Nephron progenitor cell (in vitro differentiated cells): ENCODE measurements around the gene THOP1.

ENCODE experiments used
- DNase-seq: peaks from one replicate; pipeline ENCODE4 v3.0.0; 2021
- H3K27ac Mint-ChIP-seq: 2 replicates; pipeline ENCODE4 v1.8.0; 2021; ENCODE audit warnings: mild to moderate bottlenecking, moderate library complexity, mixed read lengths
- H3K27me3 Mint-ChIP-seq: 2 replicates; pipeline ENCODE4 v1.8.0; 2021; ENCODE audit warnings: mild to moderate bottlenecking, low read depth, mixed read lengths; ENCODE audit not compliant: poor library complexity
- H3K36me3 Mint-ChIP-seq: 2 replicates; pipeline ENCODE4 v1.8.0; 2021; ENCODE audit warnings: low read depth, mixed read lengths
- H3K4me1 Mint-ChIP-seq: 2 replicates; pipeline ENCODE4 v1.8.0; 2021; ENCODE audit warnings: mixed read lengths
- H3K4me3 Mint-ChIP-seq: 2 replicates; pipeline ENCODE4 v1.8.0; 2021; ENCODE audit warnings: mild to moderate bottlenecking, moderate library complexity, mixed read lengths
- H3K9me3 Mint-ChIP-seq: 2 replicates; pipeline ENCODE4 v1.8.0; 2021; ENCODE audit warnings: mild to moderate bottlenecking, moderate library complexity, mixed read lengths
- CTCF ChIP-seq: fragments of 200-600 bp; sonication (generic); IDR thresholded peaks from 2 replicates; pipeline ENCODE4 v1.5.0; 2021; ENCODE audit warnings: antibody characterized with exemption

THOP1 gene

DNA sequence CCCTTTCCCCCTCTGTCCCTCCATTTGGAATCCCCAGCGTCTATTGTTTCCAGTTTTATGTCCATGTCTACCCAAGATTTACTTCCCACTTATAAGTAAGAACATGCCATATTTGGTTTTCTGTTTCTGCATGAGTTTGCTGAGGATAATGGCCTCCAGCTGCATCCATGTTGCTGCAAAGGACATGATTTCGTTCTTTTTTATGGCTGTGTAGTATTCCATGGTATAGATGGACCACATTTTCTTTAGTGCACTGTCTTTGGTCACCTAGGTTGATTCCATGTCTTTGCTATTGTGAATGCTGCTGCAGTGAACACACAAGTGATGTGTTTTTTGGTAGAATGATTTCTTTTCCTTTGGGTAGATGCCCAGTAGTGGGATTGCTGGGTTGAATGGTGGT is 59.8 kb downstream of the THOP1 start:
- Mint-ChIP-seq H3K9me3 (peaks cover 94% of the 10 kb centered on the region), H3K4me3 (no peak overlapping the region), H3K36me3 (peaks cover 87% of the 10 kb centered on the region), H3K4me1 (peaks cover 8% of the 10 kb centered on the region), H3K27me3 (peaks cover 10% of the 10 kb centered on the region), H3K27ac (no peak overlapping the region)
- no peak for TF ChIP-seq CTCF
- no peak for DNase-seq

GRCh38 chr19:2846180-2846894 is 61.0 kb downstream of the THOP1 start:
- Mint-ChIP-seq H3K4me1 (peaks cover 8% of the 10 kb centered on the region), H3K4me3 (no peak overlapping the region), H3K27me3 (peaks cover 13% of the 10 kb centered on the region), H3K36me3 (peaks cover 94% of the 10 kb centered on the region), H3K9me3 (peaks cover 94% of the 10 kb centered on the region), H3K27ac (no peak overlapping the region)
- no peak for TF ChIP-seq CTCF
- DNase-seq = no peak

- H3K4me1 Mint-ChIP-seq = peaks cover 1% of the 10 kb centered on the region
- no peak for TF ChIP-seq CTCF
- peaks cover 11% of the 10 kb centered on the region for H3K27me3 Mint-ChIP-seq
- peaks cover 99% of the 10 kb centered on the region for H3K36me3 Mint-ChIP-seq
- no peak for DNase-seq
- peaks cover 100% of the 10 kb centered on the region for H3K9me3 Mint-ChIP-seq
- no peak overlapping the region for H3K27ac Mint-ChIP-seq
- H3K4me3 Mint-ChIP-seq = no peak overlapping the region
Measured at GRCh38 chr19:2847507-2847906, 62.2 kb downstream of the THOP1 start.

GRCh38 chr19:2848616-2849015 is 63.3 kb downstream of the THOP1 start:
- H3K36me3 Mint-ChIP-seq = peaks cover 99% of the 10 kb centered on the region
- peaks cover 100% of the 10 kb centered on the region for H3K9me3 Mint-ChIP-seq
- no peaks in the 10 kb centered on the region for H3K4me1 Mint-ChIP-seq
- no peak for DNase-seq
- no peak overlapping the region for H3K27ac Mint-ChIP-seq
- peaks cover 5% of the 10 kb centered on the region for H3K27me3 Mint-ChIP-seq
- no peak overlapping the region for H3K4me3 Mint-ChIP-seq
- no peak for TF ChIP-seq CTCF

- TF ChIP-seq CTCF = no peak
- peaks cover 100% of the 10 kb centered on the region for H3K9me3 Mint-ChIP-seq
- H3K4me1 Mint-ChIP-seq = no peaks in the 10 kb centered on the region
- peaks cover 8% of the 10 kb centered on the region for H3K27me3 Mint-ChIP-seq
- peaks cover 100% of the 10 kb centered on the region for H3K36me3 Mint-ChIP-seq
- DNase-seq = no peak
- no peak overlapping the region for H3K27ac Mint-ChIP-seq
- peak overlapping the region; percentile 16 for H3K4me3 Mint-ChIP-seq
Measured at GRCh38 chr19:2850256-2850925, 65.1 kb downstream of the THOP1 start.

DNA sequence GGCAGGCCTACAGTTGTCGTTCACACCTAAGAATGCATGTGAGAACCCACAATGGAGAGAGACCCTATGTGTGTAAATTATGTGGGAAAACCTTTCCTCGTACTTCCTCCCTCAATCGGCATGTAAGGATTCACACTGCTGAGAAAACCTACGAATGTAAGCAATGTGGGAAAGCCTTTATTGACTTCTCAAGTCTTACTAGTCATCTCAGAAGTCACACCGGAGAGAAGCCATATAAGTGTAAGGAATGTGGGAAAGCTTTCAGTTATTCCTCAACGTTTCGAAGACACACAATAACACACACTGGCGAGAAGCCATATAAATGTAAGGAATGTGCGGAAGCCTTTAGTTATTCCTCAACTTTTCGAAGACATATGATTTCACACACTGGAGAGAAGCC is 67.3 kb downstream of the THOP1 start:
- peaks cover 98% of the 10 kb centered on the region for H3K9me3 Mint-ChIP-seq
- H3K36me3 Mint-ChIP-seq = peaks cover 98% of the 10 kb centered on the region
- H3K4me3 Mint-ChIP-seq = no peak overlapping the region
- H3K4me1 Mint-ChIP-seq = no peaks in the 10 kb centered on the region
- H3K27me3 Mint-ChIP-seq = peaks cover 8% of the 10 kb centered on the region
- no peak for TF ChIP-seq CTCF
- H3K27ac Mint-ChIP-seq = no peak overlapping the region
- DNase-seq = no peak
